ENCODE results near the gene BRD8. TPM values are rescaled to one million over a fixed set of nuclear protein-coding genes. Genes with fewer than 3 reads are reported as not detected.

Gene BRD8
- total RNA-seq (10 to 100 TPM; 36.0 to 60.6 TPM), polyA plus RNA-seq (10 to 100 TPM; 21.2 to 62.6 TPM)
- long read RNA-seq, donor 1, transcript BRD8-203 (21 exons, 2,982 nt), result major isoform, 7 of 71 reads
- long read RNA-seq, donor 1, transcript BRD8-201 (22 exons, 3,198 nt), result minor isoform, 5 of 71 reads
- long read RNA-seq, donor 1, partial matches to known transcripts, result 19 of 71 reads
- long read RNA-seq, donor 1, other reads (novel, unspliced or antisense), result 36 of 71 reads
- long read RNA-seq, donor 2, partial matches to known transcripts, result 5 of 21 reads
- long read RNA-seq, donor 2, other reads (novel, unspliced or antisense), result 10 of 21 reads

DNA sequence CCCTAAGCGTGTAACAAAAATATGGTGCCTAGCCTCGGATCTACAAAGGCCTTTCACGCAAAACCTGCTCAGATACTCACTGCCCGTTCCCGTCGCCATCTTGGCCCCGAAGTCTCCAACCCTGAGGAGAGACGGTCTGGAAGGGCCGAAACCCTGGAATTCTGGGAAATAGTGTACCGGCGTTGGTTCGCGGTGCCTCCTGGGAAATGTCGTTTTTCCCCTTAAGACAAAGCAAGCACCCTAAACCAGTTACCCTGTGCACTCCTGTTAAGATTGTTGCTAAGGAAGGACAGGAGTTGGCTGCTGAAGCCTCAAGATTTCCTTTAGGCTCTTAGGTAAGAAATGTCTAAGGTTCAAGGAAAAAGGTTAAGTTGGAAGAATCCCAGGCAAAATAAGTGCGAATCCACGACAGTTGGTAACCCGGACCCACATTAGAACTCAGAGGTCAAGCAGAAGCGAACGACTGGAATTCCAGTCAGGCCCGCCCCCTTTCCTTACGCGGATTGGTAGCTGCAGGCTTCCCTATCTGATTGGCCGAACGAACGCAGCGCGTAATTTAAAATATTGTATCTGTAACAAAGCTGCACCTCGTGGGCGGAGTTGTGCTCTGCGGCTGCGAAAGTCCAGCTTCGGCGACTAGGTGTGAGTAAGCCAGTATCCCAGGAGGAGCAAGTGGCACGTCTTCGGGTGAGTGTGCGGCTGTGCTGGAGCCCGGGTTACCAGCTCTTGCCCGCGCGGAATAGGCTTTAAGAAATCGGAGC lies at the start of gene BRD8, which contains the start of gene KIF20A:
Gene BRD8, minus strand, starts transcription at position 115 of the 761 bp plus-strand sequence. Its CDS starts 16 bp downstream, at position 99.
Gene KIF20A, plus strand, starts transcription at position 597 of the 761 bp plus-strand sequence. CDS start 569 bp downstream, outside the sequence.
- DNase-seq, result peak; percentile 95 to 98
- peak; percentile 98 for ATAC-seq (ENCODE audit: low FRiP score)
- peak within 1 kb of the TSS; percentile 76 to 94 for H3K4me3 ChIP-seq (ENCODE audit: low read length in 2 of 2)
- no peaks in the 10 kb centered on the region for H3K27me3 ChIP-seq (ENCODE audit: control insufficient read depth in 1 of 2, insufficient read depth in 2 of 2, low read length in 1 of 2)
- intact Hi-C loops (cut with DNase I), result no loop called here
- 0% methylated on average over 41 of the region's 41 CpGs for WGBS, 2 donors
- H3K9me3 ChIP-seq (ENCODE audit: control insufficient read depth, low read length), result no peaks in the 10 kb centered on the region
- peaks cover 0 to 2% of the 10 kb centered on the region in 2 donors for H3K36me3 ChIP-seq (ENCODE audit: control insufficient read depth in 1 of 2, insufficient read depth in 2 of 2, low read length in 1 of 2)
- no peaks in the 10 kb centered on the region for H3K4me1 ChIP-seq (ENCODE audit: control insufficient read depth in 1 of 2, insufficient read depth in 2 of 2, low read length in 2 of 2)
- H3K27ac ChIP-seq (ENCODE audit: low read depth in 1 of 2, low read length in 2 of 2), result peak within 1 kb of the TSS in 1 of 2 donors; percentile 80

GRCh38 chr5:138226910-138227309 lies 48.5 kb upstream of the BRD8 start:
- intact Hi-C loops (cut with DNase I), result loop anchor here in 1 of 2 donors (10.0 kb wide), 1 partner anchor 178 kb away; no protein-coding TSS in a partner anchor
- ATAC-seq (ENCODE audit: low FRiP score) (no peak), DNase-seq (no peak)
- no peak overlapping the region for H3K27ac ChIP-seq (ENCODE audit: low read depth in 1 of 2, low read length in 2 of 2)
- no peaks in the 10 kb centered on the region for H3K4me1 ChIP-seq (ENCODE audit: control insufficient read depth in 1 of 2, insufficient read depth in 2 of 2, low read length in 2 of 2)
- no peaks in the 10 kb centered on the region for H3K36me3 ChIP-seq (ENCODE audit: control insufficient read depth in 1 of 2, insufficient read depth in 2 of 2, low read length in 1 of 2)
- no peak overlapping the region for H3K4me3 ChIP-seq (ENCODE audit: low read length in 2 of 2)
- H3K27me3 ChIP-seq (ENCODE audit: control insufficient read depth in 1 of 2, insufficient read depth in 2 of 2, low read length in 1 of 2), result no peaks in the 10 kb centered on the region
- H3K9me3 ChIP-seq (ENCODE audit: control insufficient read depth, low read length), result peaks cover 4% of the 10 kb centered on the region

- Histone ChIP-seq H3K27ac (ENCODE audit: low read depth in 1 of 2, low read length in 2 of 2) (no peak overlapping the region), H3K4me3 (ENCODE audit: low read length in 2 of 2) (no peak overlapping the region), H3K36me3 (ENCODE audit: control insufficient read depth in 1 of 2, insufficient read depth in 2 of 2, low read length in 1 of 2) (no peaks in the 10 kb centered on the region), H3K4me1 (ENCODE audit: control insufficient read depth in 1 of 2, insufficient read depth in 2 of 2, low read length in 2 of 2) (no peaks in the 10 kb centered on the region), H3K9me3 (ENCODE audit: control insufficient read depth, low read length) (peaks cover 4% of the 10 kb centered on the region), H3K27me3 (ENCODE audit: control insufficient read depth in 1 of 2, insufficient read depth in 2 of 2, low read length in 1 of 2) (no peaks in the 10 kb centered on the region)
- WGBS, 2 donors, result 89% methylated on average over 6 of the region's 6 CpGs
- intact Hi-C loops (cut with DNase I), result loop anchor here (5.0 to 10.0 kb wide), 4 partner anchors 58 to 188 kb away; partner anchors contain the start of gene FAM53C (in 1 of the 2)
- DNase-seq (no peak), ATAC-seq (ENCODE audit: low FRiP score) (no peak)
These were observed 46.3 kb upstream of the BRD8 start for GRCh38 chr5:138224712-138225111.

GRCh38 chr5:138223532-138223931 lies 45.1 kb upstream of the BRD8 start:
- WGBS, 2 donors, result 94 to 100% methylated on average over 1 of the region's 1 CpG
- H3K36me3 ChIP-seq (ENCODE audit: control insufficient read depth in 1 of 2, insufficient read depth in 2 of 2, low read length in 1 of 2), result no peaks in the 10 kb centered on the region
- DNase-seq, result no peak
- intact Hi-C loops (cut with DNase I), result loop anchor here (5.0 to 10.0 kb wide), 4 partner anchors 59 to 189 kb away; partner anchors contain the start of gene FAM53C (in 1 of the 2)
- no peaks in the 10 kb centered on the region for H3K4me1 ChIP-seq (ENCODE audit: control insufficient read depth in 1 of 2, insufficient read depth in 2 of 2, low read length in 2 of 2)
- H3K27me3 ChIP-seq (ENCODE audit: control insufficient read depth in 1 of 2, insufficient read depth in 2 of 2, low read length in 1 of 2), result no peaks in the 10 kb centered on the region
- H3K9me3 ChIP-seq (ENCODE audit: control insufficient read depth, low read length), result peaks cover 4% of the 10 kb centered on the region
- H3K4me3 ChIP-seq (ENCODE audit: low read length in 2 of 2), result no peak overlapping the region
- no peak for ATAC-seq (ENCODE audit: low FRiP score)
- no peak overlapping the region for H3K27ac ChIP-seq (ENCODE audit: low read depth in 1 of 2, low read length in 2 of 2)

DNA sequence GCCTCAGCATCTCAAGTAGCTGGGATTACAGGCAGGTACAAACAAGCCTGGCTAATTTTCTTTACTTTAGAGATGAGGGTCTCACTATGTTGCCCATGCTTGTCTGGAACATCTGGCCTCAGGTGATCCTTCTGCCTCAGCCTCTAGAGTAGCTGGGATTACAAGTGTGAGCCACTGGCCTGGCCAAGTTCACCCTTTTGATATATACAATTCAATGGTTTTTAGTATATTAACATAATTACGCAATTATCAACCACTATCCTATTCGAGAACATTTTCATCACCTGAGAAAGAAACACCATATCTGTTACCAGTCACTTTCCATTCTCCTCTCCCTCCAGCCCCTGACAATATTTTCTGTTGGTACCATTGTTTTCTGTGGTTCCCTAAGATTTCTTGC lies 38.4 kb upstream of the BRD8 start:
- no peak overlapping the region for H3K4me3 ChIP-seq (ENCODE audit: low read length in 2 of 2)
- H3K9me3 ChIP-seq (ENCODE audit: control insufficient read depth, low read length), result no peaks in the 10 kb centered on the region
- no peak for DNase-seq
- no peaks in the 10 kb centered on the region for H3K36me3 ChIP-seq (ENCODE audit: control insufficient read depth in 1 of 2, insufficient read depth in 2 of 2, low read length in 1 of 2)
- intact Hi-C loops (cut with DNase I), result no loop called here
- H3K27ac ChIP-seq (ENCODE audit: low read depth in 1 of 2, low read length in 2 of 2), result no peak overlapping the region
- no peak for ATAC-seq (ENCODE audit: low FRiP score)
- H3K27me3 ChIP-seq (ENCODE audit: control insufficient read depth in 1 of 2, insufficient read depth in 2 of 2, low read length in 1 of 2), result no peaks in the 10 kb centered on the region
- 90 to 96% methylated on average over 2 of the region's 2 CpGs for WGBS, 2 donors
- no peaks in the 10 kb centered on the region for H3K4me1 ChIP-seq (ENCODE audit: control insufficient read depth in 1 of 2, insufficient read depth in 2 of 2, low read length in 2 of 2)

DNA sequence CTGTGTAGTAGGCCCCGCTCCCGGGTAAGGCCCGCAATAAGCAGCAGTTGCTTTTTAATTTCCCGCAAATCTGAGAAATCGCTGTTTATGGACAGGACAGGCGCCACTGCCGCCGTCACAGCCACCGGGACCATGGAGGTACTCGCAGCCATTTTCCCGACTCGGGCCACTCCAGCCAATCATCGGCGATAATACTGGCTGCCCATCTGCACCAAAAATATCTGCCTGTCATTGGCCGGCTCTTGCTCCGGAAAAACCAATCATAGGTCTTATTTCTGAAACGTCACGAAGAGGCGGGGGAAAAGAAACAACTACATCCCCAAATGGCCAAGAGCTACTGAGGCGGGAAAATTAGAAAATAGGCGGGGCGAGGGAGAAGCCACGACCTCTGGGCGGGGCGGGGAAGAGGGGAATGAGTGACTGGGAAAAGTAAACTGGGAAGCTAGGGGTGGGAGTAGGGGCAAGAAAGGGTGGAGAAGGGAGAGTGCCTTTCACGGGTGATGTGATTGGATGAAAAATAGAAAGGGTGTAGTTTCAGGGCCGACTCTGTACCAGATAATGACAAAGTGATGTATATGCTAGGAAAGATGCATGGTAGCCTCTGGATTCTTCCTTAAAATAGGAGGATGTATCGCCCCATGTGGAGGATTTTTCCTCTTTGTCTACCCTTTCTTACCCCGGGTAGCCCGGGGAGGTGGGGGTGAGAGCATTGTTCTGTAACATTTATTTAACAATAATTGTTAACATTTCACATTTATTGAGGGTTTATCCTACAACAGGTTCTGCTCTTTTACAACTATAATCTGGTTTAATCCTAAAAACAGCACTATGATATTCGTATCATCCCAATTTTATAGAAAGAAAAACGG lies 35.0 kb upstream of the BRD8 start, which contains the start of gene CDC23:
Gene CDC23, minus strand, starts transcription at position 163 of the 869 bp plus-strand sequence. Its CDS starts 11 bp downstream, at position 152.
- ATAC-seq (ENCODE audit: low FRiP score), result peak; percentile 98

GRCh38 chr5:138212828-138213160 lies 34.4 kb upstream of the BRD8 start:
- no peaks in the 10 kb centered on the region for H3K9me3 ChIP-seq (ENCODE audit: control insufficient read depth, low read length)
- WGBS, 2 donors, result 0% methylated on average over 8 of the region's 8 CpGs
- peak; percentile 51 for ATAC-seq (ENCODE audit: low FRiP score)
- no peaks in the 10 kb centered on the region for H3K27me3 ChIP-seq (ENCODE audit: control insufficient read depth in 1 of 2, insufficient read depth in 2 of 2, low read length in 1 of 2)
- no peaks in the 10 kb centered on the region for H3K4me1 ChIP-seq (ENCODE audit: control insufficient read depth in 1 of 2, insufficient read depth in 2 of 2, low read length in 2 of 2)
- H3K4me3 ChIP-seq (ENCODE audit: low read length in 2 of 2), result peak overlapping the region; percentile 49 to 79
- DNase-seq, result no peak
- no peaks in the 10 kb centered on the region for H3K36me3 ChIP-seq (ENCODE audit: control insufficient read depth in 1 of 2, insufficient read depth in 2 of 2, low read length in 1 of 2)
- intact Hi-C loops (cut with DNase I), result no loop called here
- H3K27ac ChIP-seq (ENCODE audit: low read depth in 1 of 2, low read length in 2 of 2), result peak overlapping the region in 1 of 2 donors; percentile 49

More for the DNA sequence above, 35.0 kb upstream of the BRD8 start, which contains the start of gene CDC23:
- 0 to 1% methylated on average over 32 of the region's 32 CpGs for WGBS, 2 donors
- H3K36me3 ChIP-seq (ENCODE audit: control insufficient read depth in 1 of 2, insufficient read depth in 2 of 2, low read length in 1 of 2), result no peaks in the 10 kb centered on the region
- H3K27ac ChIP-seq (ENCODE audit: low read depth in 1 of 2, low read length in 2 of 2), result peak within 1 kb of the TSS in 1 of 2 donors; percentile 49
- no peaks in the 10 kb centered on the region for H3K9me3 ChIP-seq (ENCODE audit: control insufficient read depth, low read length)
- peak within 1 kb of the TSS; percentile 49 to 79 for H3K4me3 ChIP-seq (ENCODE audit: low read length in 2 of 2)
- H3K4me1 ChIP-seq (ENCODE audit: control insufficient read depth in 1 of 2, insufficient read depth in 2 of 2, low read length in 2 of 2), result no peaks in the 10 kb centered on the region
- H3K27me3 ChIP-seq (ENCODE audit: control insufficient read depth in 1 of 2, insufficient read depth in 2 of 2, low read length in 1 of 2), result no peaks in the 10 kb centered on the region
- intact Hi-C loops (cut with DNase I), result no loop called here
- DNase-seq, result peak; percentile 94

- intact Hi-C loops (cut with DNase I), result no loop called here
- DNase-seq (no peak), ATAC-seq (ENCODE audit: low FRiP score) (no peak)
- Histone ChIP-seq H3K27ac (ENCODE audit: low read depth in 1 of 2, low read length in 2 of 2) (no peak overlapping the region), H3K36me3 (ENCODE audit: control insufficient read depth in 1 of 2, insufficient read depth in 2 of 2, low read length in 1 of 2) (no peaks in the 10 kb centered on the region), H3K4me1 (ENCODE audit: control insufficient read depth in 1 of 2, insufficient read depth in 2 of 2, low read length in 2 of 2) (no peaks in the 10 kb centered on the region), H3K9me3 (ENCODE audit: control insufficient read depth, low read length) (no peaks in the 10 kb centered on the region), H3K4me3 (ENCODE audit: low read length in 2 of 2) (no peak overlapping the region), H3K27me3 (ENCODE audit: control insufficient read depth in 1 of 2, insufficient read depth in 2 of 2, low read length in 1 of 2) (no peaks in the 10 kb centered on the region)
- WGBS, 2 donors, result 84 to 90% methylated on average over 3 of the region's 3 CpGs
These were observed 32.6 kb upstream of the BRD8 start for GRCh38 chr5:138210985-138211384.

Measured in aorta (tissue), 5 donors.